ENCODE data around the gene RTN1.

Gene RTN1

DNA sequence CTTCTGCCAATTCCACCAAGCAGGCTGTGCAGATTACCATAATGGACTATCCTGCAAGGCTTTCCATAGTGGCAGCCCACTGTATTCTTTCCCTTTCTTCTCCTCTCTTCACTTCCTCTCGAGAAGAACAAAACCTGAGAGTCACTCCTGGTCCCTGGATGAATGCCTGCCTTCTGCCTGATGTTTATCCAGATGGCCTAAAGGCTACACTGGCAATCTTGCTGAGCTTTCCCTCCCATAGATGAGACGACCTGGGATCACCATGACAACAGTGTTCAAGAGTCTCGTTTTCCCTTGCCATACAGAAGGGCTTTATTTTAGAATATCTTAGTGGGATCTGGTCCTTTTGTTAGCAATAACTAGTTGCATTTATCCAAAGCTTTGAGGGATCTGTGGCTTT is 142.3 kb downstream of the RTN1 start:
- Histone ChIP-seq H3K27ac (ENCODE audit: low read depth, low read length, poor library complexity, severe bottlenecking) (no peak overlapping the region), H3K79me2 (ENCODE audit: insufficient read depth, low read length) (no peaks in the 10 kb centered on the region), H3K36me3 (ENCODE audit: insufficient read depth, low read length) (no peaks in the 10 kb centered on the region), H3K9me2 (ENCODE audit: low read depth, low read length) (no peaks in the 10 kb centered on the region), H4K20me1 (ENCODE audit: insufficient read depth, low read length) (no peaks in the 10 kb centered on the region), H3F3A (ENCODE audit: insufficient read depth, low read length) (no peaks in the 10 kb centered on the region), H3K27me3 (ENCODE audit: insufficient read depth, low read length) (no peaks in the 10 kb centered on the region), H3K9ac (ENCODE audit: low read length) (no peak overlapping the region), H3K9me3 (ENCODE audit: low read length) (no peaks in the 10 kb centered on the region), H3K4me3 (ENCODE audit: low read depth, low read length, poor library complexity, severe bottlenecking) (no peak overlapping the region), H3K4me2 (ENCODE audit: low read length) (no peak overlapping the region), H3K4me1 (ENCODE audit: insufficient read depth, low read length, severe bottlenecking) (no peaks in the 10 kb centered on the region), H2AFZ (ENCODE audit: low read length) (no peak overlapping the region)
- TF ChIP-seq EZH2 (IDR thresholded peaks at IDR 0.05; ENCODE audit: borderline replicate concordance, low read length) (no peak), CTCF (IDR thresholded peaks at IDR 0.05; ENCODE audit: low read length) (no peak)

DNA sequence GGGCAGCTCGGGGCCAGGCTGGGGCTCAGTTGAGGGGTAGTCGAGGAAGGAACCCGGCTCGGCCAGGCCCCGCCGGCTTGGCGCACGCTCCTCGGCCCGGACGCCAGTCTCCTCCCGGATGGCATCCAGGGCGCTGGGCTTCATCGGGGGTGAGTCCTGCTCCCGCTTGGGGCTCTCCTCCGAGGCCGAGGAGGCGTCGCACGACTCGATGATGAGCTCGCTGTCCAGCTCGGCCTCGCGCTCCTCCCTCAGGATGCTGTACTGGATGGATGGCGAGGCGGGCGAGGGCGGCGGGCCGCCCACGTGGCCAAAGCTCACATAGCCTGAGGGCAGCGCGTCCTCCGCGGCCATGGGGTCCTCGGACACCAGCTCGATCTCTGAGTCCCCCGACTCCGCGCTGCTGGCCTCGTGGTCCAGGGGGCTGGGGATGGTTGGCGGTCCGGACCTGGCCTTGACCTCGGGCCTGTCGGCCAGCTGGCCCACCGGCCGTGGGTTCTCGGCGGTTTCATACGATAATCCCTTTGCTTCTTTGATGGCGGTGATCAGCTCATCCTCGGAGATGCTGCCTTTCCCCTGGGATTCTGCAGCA is 143.4 kb downstream of the RTN1 start:
- H3K79me2 ChIP-seq (ENCODE audit: insufficient read depth, low read length), result no peaks in the 10 kb centered on the region
- H3K27ac ChIP-seq (ENCODE audit: low read depth, low read length, poor library complexity, severe bottlenecking), result no peak overlapping the region
- no peak overlapping the region for H3K4me2 ChIP-seq (ENCODE audit: low read length)
- H3K36me3 ChIP-seq (ENCODE audit: insufficient read depth, low read length), result no peaks in the 10 kb centered on the region
- no peaks in the 10 kb centered on the region for H4K20me1 ChIP-seq (ENCODE audit: insufficient read depth, low read length)
- no peak for TF ChIP-seq EZH2 (IDR thresholded peaks at IDR 0.05; ENCODE audit: borderline replicate concordance, low read length)
- no peak for TF ChIP-seq CTCF (IDR thresholded peaks at IDR 0.05; ENCODE audit: low read length)
- no peak overlapping the region for H3K4me3 ChIP-seq (ENCODE audit: low read depth, low read length, poor library complexity, severe bottlenecking)
- no peaks in the 10 kb centered on the region for H3K9me3 ChIP-seq (ENCODE audit: low read length)
- no peak overlapping the region for H2AFZ ChIP-seq (ENCODE audit: low read length)
- no peaks in the 10 kb centered on the region for H3F3A ChIP-seq (ENCODE audit: insufficient read depth, low read length)
- H3K9ac ChIP-seq (ENCODE audit: low read length), result no peak overlapping the region
- H3K4me1 ChIP-seq (ENCODE audit: insufficient read depth, low read length, severe bottlenecking), result no peaks in the 10 kb centered on the region
- no peaks in the 10 kb centered on the region for H3K27me3 ChIP-seq (ENCODE audit: insufficient read depth, low read length)
- H3K9me2 ChIP-seq (ENCODE audit: low read depth, low read length), result no peaks in the 10 kb centered on the region

GRCh38 chr14:59711080-59711479 is 159.5 kb downstream of the RTN1 start:
- H3K79me2 ChIP-seq (ENCODE audit: insufficient read depth, low read length), result no peaks in the 10 kb centered on the region
- no peak overlapping the region for H3K4me3 ChIP-seq (ENCODE audit: low read depth, low read length, poor library complexity, severe bottlenecking)
- no peaks in the 10 kb centered on the region for H3K9me3 ChIP-seq (ENCODE audit: low read length)
- no peak overlapping the region for H2AFZ ChIP-seq (ENCODE audit: low read length)
- no peaks in the 10 kb centered on the region for H4K20me1 ChIP-seq (ENCODE audit: insufficient read depth, low read length)
- no peaks in the 10 kb centered on the region for H3K36me3 ChIP-seq (ENCODE audit: insufficient read depth, low read length)
- H3K4me1 ChIP-seq (ENCODE audit: insufficient read depth, low read length, severe bottlenecking), result no peaks in the 10 kb centered on the region
- no peak overlapping the region for H3K9ac ChIP-seq (ENCODE audit: low read length)
- no peak overlapping the region for H3K27ac ChIP-seq (ENCODE audit: low read depth, low read length, poor library complexity, severe bottlenecking)
- no peaks in the 10 kb centered on the region for H3F3A ChIP-seq (ENCODE audit: insufficient read depth, low read length)
- TF ChIP-seq CTCF (IDR thresholded peaks at IDR 0.05; ENCODE audit: low read length) (no peak), EZH2 (IDR thresholded peaks at IDR 0.05; ENCODE audit: borderline replicate concordance, low read length) (no peak)
- H3K9me2 ChIP-seq (ENCODE audit: low read depth, low read length), result no peaks in the 10 kb centered on the region
- no peak overlapping the region for H3K4me2 ChIP-seq (ENCODE audit: low read length)
- no peaks in the 10 kb centered on the region for H3K27me3 ChIP-seq (ENCODE audit: insufficient read depth, low read length)

Data from OCI-LY1 (cell line).